ENCODE data around the gene HIF3A. TPM values are rescaled to one million over a fixed set of nuclear protein-coding genes. Genes with fewer than 3 reads are reported as not detected.

The HIF3A gene
- total RNA-seq, 4 donors from 2014 or later, result 5.9 to 29.2 (median 13.9) TPM

DNA sequence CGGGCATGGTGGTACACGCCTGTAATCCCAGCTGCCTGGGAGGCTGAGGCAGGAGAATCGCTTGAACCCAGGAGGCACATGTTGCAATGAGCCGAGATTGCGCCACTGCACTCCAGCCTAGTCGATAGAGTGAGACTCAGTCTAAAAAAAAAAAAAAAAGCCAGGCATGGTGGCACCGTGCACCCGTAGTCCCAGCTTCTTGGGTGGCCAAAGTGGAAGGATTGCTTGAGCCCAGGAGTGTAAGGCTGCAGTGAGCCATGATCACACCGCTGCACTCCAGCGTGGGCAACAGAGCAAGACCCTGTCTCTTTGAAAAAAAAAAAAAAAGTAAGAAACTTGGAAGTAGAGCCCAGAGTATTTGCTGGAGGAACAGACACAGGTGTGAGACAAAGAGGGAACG is 88.8 kb downstream of the HIF3A start:
- ATAC-seq, result no peak
- no peak overlapping the region for H3K27ac ChIP-seq

DNA sequence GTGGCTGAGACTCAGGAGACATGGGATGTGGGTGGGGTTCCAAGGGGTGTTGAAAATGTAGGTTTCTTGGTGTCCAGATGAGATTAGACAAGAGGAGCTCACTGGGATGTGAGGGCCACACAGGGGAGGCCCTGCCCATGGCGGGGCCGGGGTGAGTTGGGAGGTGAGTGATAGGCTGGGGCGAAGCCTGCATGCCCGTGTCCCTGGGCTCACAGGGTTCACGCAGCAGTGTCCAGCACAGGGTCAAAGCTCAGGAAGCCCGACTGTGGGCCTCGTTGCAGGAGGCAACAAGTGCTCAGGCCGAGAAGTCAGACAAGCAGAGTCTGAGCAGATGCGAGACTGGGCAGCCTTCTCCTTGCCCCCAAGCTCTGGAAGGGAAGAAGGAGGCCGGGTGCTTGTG is 89.3 kb downstream of the HIF3A start:
- H3K36me3 ChIP-seq, result peaks cover 0 to 81% of the 10 kb centered on the region in 2 donors

More for the DNA sequence above, 88.8 kb downstream of the HIF3A start:
- H3K27me3 ChIP-seq, result no peaks in the 10 kb centered on the region
- TF ChIP-seq POLR2A (IDR thresholded peaks at IDR 0.05), result no peak
- TF ChIP-seq, protein P1, sequence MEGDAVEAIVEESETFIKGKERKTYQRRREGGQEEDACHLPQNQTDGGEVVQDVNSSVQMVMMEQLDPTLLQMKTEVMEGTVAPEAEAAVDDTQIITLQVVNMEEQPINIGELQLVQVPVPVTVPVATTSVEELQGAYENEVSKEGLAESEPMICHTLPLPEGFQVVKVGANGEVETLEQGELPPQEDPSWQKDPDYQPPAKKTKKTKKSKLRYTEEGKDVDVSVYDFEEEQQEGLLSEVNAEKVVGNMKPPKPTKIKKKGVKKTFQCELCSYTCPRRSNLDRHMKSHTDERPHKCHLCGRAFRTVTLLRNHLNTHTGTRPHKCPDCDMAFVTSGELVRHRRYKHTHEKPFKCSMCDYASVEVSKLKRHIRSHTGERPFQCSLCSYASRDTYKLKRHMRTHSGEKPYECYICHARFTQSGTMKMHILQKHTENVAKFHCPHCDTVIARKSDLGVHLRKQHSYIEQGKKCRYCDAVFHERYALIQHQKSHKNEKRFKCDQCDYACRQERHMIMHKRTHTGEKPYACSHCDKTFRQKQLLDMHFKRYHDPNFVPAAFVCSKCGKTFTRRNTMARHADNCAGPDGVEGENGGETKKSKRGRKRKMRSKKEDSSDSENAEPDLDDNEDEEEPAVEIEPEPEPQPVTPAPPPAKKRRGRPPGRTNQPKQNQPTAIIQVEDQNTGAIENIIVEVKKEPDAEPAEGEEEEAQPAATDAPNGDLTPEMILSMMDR (IDR thresholded peaks at IDR 0.05 in 4 of 5, conservative IDR thresholded peaks at IDR 0.05 in 1 of 5), result no peak
- H3K9me3 ChIP-seq, result no peaks in the 10 kb centered on the region
- peaks cover 3 to 4% of the 10 kb centered on the region in 2 donors for H3K4me1 ChIP-seq
- no peak for DNase-seq
- no peak overlapping the region for H3K4me3 ChIP-seq
- in situ Hi-C loops (cut with MboI; ENCODE audit: low sequenced_read_pairs in 4 of 4), result no loop called here
- intact Hi-C loops (cut with DNase I; ENCODE audit: low total_unique reads), result no loop called here
- H3K36me3 ChIP-seq, result peaks cover 0 to 81% of the 10 kb centered on the region in 2 donors

DNA sequence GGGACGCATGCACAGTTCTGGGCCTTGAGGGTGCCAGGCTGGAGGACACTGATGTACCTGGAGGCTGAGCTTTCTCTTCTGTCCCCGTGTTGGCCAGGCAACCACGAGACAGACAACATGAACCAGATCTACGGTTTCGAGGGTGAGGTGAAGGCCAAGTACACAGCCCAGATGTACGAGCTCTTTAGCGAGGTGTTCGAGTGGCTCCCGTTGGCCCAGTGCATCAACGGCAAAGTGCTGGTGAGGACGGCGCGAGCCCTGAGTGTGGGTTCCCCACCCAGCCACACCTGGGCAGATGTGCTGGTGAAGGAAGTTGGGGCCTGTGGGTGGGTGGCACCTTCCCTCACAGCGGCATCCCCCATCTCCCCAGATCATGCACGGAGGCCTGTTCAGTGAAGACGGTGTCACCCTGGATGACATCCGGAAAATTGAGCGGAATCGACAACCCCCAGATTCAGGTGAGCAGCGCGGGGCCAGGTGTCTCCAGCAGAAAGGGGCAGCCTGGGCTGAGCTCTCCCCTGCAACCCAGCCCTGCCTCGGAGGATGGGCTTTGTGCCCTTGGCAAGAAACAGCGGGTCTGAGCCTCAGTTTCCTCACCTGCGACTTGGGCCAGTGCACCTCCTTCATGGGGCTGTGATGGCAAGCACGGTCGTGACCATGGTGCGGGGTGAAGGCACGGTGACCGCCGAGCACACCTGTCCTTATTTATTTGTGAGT is 90.3 kb downstream of the HIF3A start:
- in situ Hi-C loops (cut with MboI; ENCODE audit: low sequenced_read_pairs in 4 of 4), result no loop called here
- H3K4me1 ChIP-seq, result no peaks in the 10 kb centered on the region
- intact Hi-C loops (cut with DNase I; ENCODE audit: low total_unique reads), result no loop called here
- peaks cover 0 to 85% of the 10 kb centered on the region in 2 donors for H3K36me3 ChIP-seq
- H3K9me3 ChIP-seq, result no peaks in the 10 kb centered on the region
- H3K27me3 ChIP-seq, result no peaks in the 10 kb centered on the region
- ATAC-seq (no peak), DNase-seq (no peak)
- TF ChIP-seq POLR2A (IDR thresholded peaks at IDR 0.05), result no peak
- TF ChIP-seq, protein P1 (IDR thresholded peaks at IDR 0.05 in 4 of 5, conservative IDR thresholded peaks at IDR 0.05 in 1 of 5), result no peak
- H3K27ac ChIP-seq, result no peak overlapping the region
- no peak overlapping the region for H3K4me3 ChIP-seq

More for the DNA sequence above, 89.3 kb downstream of the HIF3A start:
- no peaks in the 10 kb centered on the region for H3K4me1 ChIP-seq
- no peak for TF ChIP-seq POLR2A (IDR thresholded peaks at IDR 0.05)
- TF ChIP-seq, protein P1 (IDR thresholded peaks at IDR 0.05 in 4 of 5, conservative IDR thresholded peaks at IDR 0.05 in 1 of 5), result no peak
- no peaks in the 10 kb centered on the region for H3K9me3 ChIP-seq
- intact Hi-C loops (cut with DNase I; ENCODE audit: low total_unique reads), result no loop called here
- no peak overlapping the region for H3K27ac ChIP-seq
- in situ Hi-C loops (cut with MboI; ENCODE audit: low sequenced_read_pairs in 4 of 4), result no loop called here
- H3K4me3 ChIP-seq, result no peak overlapping the region
- no peaks in the 10 kb centered on the region for H3K27me3 ChIP-seq
- DNase-seq, result no peak
- no peak for ATAC-seq

DNA sequence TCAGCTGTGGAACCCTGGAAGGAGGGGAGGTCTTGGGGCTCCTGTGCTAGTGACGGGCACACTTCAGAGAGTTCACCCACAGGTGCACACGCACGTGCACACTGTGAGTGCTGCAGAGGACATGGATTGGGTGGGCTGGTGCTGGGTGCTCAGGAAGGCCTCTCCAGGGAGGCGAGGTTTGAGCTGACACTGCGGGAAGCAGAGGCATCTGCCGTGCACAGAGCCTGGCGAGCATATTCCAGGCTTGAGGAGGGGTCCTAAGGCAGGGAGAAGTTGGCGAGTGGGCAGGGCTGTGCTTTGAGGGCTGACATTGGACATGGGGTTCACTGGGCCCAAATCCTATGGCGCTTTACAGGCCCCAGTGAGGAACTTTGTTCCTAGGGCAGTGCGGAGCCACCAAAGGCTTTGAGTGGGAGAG is 90.9 kb downstream of the HIF3A start:
- no peak overlapping the region for H3K4me3 ChIP-seq
- H3K36me3 ChIP-seq, result peaks cover 0 to 80% of the 10 kb centered on the region in 2 donors
- no peak overlapping the region for H3K27ac ChIP-seq
- no peak for ATAC-seq
- in situ Hi-C loops (cut with MboI; ENCODE audit: low sequenced_read_pairs in 4 of 4) (no loop called here), intact Hi-C loops (cut with DNase I; ENCODE audit: low total_unique reads) (no loop called here)
- no peaks in the 10 kb centered on the region for H3K9me3 ChIP-seq
- TF ChIP-seq, protein P1 (IDR thresholded peaks at IDR 0.05 in 4 of 5, conservative IDR thresholded peaks at IDR 0.05 in 1 of 5), result no peak
- TF ChIP-seq POLR2A (IDR thresholded peaks at IDR 0.05), result no peak
- no peaks in the 10 kb centered on the region for H3K27me3 ChIP-seq
- no peak for DNase-seq
- H3K4me1 ChIP-seq, result no peaks in the 10 kb centered on the region
